GM21381 (cell line): ENCODE measurements around the gene S100A1.
"Not testable (repeated sequence)": the region's sequence is repeated elsewhere in the genome, so short reads cannot be mapped to it uniquely, and the experiment has no call there.

Source experiments
- ATAC-seq: cut with Tn5 transposase; IDR thresholded peaks from one replicate; pipeline ENCODE4 v1.9.1; 2021; ENCODE audit warnings: mild to moderate bottlenecking, moderate library complexity; ENCODE audit not compliant: unreplicated experiment

Gene S100A1

DNA sequence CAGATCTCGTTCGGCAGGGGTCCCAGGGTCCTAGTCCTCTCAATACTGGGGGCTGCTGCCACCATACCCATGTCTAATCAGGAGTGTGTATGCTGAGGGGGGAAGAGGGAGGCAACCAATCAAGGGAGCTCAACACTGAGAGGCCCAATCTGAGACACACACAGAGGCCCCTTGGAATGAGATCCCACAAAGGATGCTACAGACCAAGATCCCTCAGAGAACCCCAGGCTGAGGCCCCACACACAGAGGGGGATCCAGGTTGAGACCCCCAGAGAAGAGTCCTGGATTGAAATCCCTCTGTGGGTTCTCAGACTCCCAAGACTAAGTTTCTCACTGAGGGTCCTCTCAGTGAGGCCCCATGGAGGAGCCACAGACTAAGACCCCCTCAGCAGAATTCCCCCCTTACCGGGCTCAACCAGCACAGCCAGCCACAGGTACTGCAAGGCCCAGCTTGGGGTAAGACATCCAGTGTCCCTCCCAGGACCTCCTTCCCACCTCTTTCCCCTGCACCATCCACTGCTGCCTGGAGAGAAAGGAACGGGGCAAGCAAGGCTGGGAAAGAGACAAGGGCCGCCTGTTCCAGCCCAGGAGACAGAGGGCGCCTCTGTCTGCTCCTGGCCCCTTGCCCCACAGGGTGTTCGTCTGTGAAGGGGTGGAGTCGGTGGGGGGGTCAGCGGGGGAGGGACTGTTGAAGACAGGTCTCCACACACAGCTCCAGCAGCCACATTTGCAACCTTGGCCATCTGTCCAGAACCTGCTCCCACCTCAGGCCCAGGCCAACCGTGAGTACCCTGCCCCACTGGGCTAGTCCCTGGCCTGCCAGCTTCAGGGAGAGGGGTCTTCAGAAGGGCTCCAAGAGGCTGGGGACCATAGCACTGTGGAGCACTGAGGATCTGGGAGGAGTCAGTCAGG, at the start of gene S100A1:
S100A1 (plus strand) TSS at position 720 of the 912 bp plus-strand sequence. CDS start 2,088 bp downstream, outside the sequence.
- ATAC-seq, result no peak

DNA sequence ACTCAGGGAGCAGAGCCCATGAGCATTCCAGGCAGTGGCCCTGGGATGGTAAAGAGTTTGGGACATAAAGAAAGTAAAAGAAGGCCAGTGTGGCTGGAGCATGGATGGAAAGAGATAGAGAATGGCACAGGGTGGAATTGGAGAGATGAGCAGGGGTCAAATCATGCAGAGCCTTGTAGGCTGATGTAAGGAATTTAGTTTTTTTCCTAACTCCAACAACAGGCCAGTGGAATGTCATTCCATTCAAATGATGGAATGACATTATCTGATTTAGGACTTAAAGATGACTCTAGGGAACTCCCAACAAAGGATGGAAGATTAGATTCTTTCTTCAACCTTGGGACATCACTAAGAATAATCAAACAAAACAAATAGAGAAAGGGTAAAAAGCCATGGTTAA, 49.7 kb upstream of the S100A1 start:
- ATAC-seq, result no peak

DNA sequence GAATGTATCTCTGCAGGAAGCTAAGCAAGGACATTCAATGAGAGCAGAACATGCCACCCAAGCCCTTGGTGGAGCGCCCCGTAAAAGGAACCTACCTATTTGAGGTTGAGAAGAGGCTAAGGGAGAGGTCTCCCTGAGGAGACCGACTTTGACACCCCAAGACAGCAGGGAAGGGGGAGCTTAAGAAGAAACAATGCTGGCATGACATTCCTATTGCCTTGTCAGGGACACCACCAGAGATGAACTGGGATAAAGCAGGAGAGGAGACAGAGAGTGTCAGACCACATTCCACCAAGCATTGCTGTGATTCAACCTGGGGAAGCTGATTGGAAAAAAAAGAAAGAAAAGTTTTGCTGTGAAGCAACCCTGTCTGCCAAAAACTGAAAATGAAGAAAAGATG, 49.3 kb upstream of the S100A1 start:
- no peak for ATAC-seq

DNA sequence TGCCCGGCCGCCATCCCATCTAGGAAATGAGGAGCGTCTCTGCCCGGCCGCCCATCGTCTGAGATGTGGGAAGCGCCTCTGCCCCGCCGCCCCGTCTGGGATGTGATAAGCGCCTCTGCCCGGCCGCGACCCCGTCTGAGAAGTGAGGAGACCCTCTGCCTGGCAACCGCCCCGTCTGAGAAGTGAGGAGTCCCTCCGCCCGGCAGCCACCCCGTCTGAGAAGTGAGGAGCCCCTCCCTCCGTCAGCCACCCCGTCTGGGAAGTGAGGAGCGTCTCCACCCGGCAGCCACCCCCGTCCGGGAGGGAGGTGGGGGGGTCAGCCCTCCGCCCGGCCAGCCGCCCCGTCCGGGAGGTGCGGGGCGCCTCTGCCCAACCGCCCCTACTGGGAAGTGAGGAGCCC, 45.4 kb upstream of the S100A1 start:
- not testable (repeated sequence) for ATAC-seq

DNA sequence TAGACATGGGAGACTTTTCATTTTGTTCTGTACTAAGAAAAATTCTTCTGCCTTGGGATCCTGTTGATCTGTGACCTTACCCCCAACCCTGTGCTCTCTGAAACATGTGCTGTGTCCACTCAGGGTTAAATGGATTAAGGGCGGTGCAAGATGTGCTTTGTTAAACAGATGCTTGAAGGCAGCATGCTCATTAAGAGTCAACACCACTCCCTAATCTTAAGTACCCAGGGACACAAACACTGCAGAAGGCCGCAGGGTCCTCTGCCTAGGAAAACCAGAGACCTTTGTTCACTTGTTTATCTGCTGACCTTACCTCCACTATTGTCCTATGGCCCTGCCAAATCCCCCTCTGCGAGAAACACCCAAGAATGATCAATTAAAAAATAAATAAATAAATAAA, 44.7 kb upstream of the S100A1 start:
- not testable (repeated sequence) for ATAC-seq

DNA sequence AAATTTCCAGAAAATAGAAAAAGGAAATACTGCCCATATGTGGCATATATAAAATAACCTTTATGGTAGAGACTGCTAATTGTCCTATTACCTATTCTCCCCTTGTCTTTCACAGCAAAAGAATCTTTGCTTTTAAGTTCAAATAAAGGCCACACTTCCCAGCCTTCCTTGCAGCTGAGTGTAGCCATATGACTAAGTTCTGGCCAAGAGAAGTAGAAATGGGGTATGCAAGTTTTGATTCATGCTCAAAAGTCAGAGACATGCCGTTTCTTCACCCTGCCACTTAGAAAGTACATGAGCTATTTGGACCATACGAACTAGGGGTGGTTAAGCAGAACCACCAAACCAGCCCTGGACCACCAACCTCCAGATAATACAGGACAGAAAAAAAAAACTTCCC, 44.3 kb upstream of the S100A1 start:
- no peak for ATAC-seq

DNA sequence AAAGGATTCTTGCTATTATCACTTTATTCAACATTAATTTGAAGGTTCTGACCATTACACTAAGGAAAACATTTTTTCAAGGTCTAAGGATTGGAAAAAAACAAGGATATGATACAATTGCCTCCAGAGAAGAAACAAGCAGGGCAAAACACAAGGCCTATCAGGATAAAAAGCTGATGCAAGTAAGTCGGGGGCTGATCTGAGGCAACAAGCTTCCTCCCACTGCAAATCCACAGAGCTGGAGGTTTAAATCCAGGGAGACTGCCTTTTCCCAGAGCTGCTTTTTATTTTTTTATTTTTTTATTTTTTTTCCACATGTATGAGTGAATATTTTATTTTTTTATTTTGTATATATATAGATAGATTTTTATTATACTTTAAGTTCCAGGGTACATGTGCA, 43.2 kb upstream of the S100A1 start:
- ATAC-seq, result no peak

DNA sequence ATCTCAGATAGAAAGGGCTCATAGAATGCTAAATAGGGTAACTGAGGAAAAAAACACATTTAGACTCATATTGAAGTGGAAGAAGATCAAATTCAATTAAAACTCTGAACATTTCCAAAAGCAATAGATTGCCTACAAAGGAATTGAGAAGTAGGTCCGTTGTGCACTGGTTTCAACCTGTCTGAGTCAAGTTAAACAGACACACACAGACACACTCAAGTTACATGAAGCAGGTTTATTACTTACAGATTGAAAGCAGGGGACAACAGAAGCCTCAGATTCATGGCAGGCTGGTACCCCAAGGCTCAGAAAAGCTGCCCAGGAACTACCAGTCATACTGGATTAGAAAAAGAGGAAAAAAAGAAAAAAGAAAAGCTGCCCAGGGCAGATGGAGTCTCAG, 41.9 kb upstream of the S100A1 start:
- no peak for ATAC-seq

DNA sequence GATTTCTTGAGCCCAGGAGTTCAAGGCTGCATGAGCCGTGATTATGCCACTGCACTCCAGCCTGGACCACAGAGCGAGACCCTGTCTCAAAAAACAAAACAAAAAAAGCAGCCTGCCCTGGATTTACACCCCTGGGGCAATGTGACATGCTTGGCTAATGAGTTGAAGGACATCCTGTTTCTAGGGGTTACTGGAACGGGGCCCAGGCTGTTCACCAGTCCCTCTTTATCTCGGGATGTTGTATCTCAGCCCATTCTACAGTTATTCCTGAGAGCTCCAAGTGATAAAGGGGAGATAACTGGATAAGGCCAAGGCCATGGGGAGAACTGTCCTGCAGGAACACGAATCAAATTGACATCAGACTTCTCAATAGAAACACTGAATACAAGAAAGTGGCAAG, 40.9 kb upstream of the S100A1 start:
- no peak for ATAC-seq

DNA sequence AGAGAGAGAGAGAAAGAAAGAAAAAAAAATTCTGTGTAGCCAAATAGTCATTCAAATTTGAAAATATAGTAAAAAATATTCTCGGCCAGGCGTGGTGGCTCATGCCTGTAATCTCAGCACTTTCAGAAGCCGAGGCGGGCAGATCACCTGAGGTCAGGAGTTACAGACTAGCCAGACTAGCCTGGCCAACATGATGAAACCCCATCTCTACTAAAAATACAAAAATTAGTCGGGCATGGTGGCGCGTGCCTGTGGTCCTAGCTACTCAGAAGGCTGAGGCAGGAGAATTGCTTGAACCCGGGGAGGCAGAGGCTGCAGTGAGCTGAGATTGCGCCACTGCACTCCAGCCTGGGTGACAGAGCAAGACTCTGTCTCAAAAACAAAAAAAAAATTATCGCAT, 40.2 kb upstream of the S100A1 start:
- ATAC-seq, result not testable (repeated sequence)

DNA sequence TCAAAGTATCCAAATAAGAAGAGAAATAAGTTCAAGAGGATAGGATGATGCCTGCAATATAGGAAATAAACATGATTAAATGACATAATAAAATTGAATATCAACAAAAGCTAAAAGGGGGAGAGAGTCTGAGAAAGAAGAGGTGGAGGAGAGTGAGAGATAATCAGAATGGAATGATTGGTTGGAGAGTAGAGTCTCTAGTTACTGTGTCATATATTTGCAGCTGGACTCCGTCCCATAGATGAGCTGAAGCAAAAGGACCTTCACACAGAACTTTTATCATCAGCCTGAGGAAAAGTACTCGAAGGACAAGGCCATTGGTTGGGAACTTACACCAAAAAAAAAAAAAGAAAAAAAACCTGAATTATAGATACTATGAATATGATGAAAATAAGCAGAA, 39.8 kb upstream of the S100A1 start:
- no peak for ATAC-seq

DNA sequence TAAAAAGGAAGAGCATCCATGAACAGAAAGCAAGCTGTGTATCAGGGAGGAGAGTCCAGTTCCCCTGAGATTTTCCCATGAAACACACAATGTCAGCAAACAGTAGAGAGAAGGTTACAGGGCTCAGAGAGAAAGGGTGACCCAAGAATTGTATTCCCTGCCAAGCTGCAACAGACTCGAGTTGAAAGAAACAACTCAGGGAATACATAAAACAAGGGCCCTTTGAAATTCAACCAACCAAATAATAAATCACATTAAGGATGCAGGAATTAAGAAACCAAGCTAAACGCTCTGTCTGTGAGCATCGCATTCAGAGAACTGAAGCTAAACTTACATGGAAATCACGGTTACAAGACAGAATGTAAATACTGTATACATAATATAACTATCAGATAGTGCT, 35.5 kb upstream of the S100A1 start:
- ATAC-seq, result no peak

DNA sequence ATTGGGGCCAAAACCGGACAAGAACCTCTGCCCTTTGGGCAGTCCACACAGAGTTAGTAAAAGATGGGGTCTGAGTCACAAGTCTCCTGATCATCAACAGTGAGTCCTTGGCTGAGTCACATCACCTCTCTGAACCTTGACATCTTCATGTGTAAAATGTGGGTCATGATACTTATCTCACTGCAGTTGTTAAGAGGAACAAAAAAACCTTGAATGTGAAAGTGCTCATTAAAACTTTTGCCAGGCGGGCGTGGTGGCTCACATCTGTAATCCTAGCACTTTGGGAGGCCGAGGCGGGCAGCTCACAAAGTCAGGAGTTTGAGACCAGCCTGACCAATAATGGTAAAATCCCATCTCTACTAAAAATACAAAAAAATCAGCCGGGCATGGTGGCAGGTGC, 31.0 kb upstream of the S100A1 start:
- no peak for ATAC-seq

DNA sequence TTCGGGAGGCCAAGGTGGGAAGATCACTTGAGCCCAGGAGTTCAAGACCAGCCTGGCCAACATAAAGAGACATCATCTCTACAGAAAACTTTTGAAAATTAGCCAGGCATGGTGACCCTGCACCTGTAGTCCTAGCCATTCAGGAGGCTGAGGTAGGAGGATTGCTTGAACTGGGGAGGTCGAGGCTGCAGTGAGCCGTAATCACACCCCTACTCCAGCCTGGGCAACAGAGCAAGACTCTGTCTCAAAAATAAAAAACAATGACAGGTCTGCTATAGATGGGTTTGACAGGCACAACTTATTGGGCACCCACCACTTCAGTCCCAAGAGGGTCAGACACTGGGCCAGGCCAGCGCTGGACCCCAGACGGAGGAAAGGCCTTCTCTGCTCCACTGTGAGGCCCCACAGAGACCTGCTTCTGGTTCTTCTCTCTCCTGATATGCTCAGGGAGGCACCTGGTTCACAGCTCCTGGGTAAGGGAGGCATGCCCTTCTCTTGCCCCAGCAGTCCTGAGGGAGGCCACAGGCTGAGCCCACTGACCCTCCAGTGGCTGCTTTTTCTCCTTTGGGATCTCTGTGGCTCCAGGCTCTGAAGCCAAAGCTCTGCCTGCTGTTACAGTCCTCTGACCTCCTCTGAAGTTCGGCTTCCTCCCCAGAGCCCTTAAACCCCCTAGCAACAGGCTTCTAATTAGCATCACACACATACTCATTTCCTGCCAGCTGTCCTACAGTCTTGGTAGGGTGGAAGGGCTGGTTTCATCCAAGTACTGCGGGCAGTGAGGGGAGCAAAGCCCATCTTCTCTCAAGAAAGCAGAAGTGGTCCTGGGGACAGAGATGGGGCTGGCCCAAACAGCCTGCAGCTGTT, 29.7 kb upstream of the S100A1 start:
- ATAC-seq, result peak; percentile 96

DNA sequence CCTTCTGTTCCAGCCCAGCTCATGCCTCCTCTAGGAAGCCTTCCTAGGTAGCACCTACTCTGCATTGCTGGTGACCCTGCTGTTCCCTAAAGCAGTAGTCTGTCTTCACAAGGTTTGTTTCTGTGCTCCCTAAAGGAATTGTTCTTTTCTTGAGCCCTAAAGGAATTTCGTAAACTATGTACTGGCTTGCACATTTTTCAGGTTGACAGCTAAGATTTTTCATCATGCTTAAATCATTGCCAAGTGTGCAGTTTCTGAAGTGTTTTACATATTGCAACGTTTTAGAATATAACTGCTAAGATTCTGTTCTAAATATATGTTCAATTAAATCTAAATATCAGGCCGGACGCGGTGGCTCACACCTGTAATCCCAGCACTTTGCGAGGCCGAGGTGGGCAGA, 28.4 kb upstream of the S100A1 start:
- ATAC-seq, result no peak

DNA sequence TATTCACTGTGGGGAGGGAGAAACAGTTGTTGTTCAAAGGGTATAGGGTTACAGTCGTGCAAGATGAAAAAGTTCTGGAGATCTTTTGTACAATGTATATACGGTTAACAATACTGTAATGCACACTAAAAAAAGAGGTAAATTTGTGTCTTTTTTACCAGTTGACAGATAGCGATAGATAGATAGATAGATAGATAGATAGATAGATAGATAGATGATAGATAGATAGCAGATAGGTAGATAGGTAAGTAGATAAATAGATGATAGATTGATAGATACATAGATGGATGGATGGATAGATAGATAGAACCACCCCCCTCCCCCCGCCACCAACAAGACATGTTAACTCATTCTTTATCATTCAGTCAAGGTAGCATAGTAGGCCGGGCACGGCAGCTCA, 25.5 kb upstream of the S100A1 start:
- no peak for ATAC-seq

DNA sequence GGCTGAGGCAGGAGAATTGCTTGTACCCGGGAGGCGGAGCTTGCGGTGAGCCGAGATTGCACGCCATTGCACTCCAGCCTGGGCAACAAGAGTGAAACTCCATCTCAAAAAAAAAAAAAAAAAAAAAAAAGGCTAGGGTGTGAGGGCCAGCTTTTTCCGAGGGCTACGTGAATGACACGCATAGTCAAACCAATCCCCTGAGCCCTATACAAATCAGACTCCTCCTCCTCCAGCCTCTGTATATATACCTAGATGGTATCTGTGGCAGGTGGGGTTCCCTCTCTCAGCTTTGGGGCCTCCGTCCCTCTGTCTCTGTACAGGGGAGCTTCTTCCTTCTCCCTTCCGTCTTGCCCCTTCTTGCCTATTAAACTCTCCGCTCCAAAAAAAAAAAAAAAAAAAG, 22.0 kb upstream of the S100A1 start:
- ATAC-seq, result no peak

DNA sequence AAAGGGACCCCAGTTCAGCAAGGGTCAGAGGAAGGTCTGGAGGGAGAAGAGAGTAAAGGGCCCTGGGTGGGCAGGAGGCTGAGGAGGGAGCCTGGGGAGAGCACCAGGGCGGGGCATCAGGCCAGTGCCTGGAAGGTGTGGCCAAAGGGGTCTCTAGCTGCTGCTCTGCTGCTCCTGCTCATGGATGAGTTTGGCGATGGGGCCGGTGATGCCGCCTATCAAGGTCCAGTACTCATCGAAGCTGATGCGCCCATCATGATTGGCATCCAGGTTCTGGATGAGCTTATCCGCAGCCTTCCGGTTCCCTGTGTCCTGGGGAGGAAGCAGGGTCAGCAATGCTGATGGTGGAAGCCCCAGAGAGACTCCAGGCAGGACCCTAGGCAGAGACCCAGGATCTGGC, 20.9 kb upstream of the S100A1 start:
- ATAC-seq, result no peak

DNA sequence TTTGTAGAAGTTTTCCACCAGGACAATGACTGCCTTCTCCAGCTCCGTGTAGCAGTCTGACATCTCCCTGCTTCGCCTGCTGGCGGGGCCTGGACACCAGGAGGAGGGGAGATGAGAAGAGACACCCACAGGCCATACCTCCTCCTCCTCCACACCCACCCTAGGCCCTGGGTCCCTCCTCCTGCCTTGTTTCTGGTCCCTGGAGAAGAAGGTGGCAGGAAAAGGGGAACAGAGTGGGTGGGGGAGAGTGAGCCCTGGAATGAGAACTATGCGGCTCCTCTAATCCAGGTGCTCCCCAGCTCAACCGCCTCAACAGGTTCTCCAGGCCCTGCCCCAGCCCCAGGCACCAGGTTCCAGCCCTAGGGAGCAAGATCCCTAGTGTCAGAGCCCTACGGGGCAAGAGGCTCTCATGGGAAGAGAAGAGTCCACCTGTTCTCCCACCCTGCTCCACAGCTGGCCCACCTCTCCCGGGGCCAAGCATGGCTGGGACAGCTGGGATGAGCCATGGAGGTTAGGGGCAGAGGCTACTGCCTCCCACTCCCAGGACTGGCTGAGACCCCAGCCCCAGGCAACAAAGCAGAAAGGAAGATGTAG, 20.0 kb upstream of the S100A1 start:
- no peak for ATAC-seq

DNA sequence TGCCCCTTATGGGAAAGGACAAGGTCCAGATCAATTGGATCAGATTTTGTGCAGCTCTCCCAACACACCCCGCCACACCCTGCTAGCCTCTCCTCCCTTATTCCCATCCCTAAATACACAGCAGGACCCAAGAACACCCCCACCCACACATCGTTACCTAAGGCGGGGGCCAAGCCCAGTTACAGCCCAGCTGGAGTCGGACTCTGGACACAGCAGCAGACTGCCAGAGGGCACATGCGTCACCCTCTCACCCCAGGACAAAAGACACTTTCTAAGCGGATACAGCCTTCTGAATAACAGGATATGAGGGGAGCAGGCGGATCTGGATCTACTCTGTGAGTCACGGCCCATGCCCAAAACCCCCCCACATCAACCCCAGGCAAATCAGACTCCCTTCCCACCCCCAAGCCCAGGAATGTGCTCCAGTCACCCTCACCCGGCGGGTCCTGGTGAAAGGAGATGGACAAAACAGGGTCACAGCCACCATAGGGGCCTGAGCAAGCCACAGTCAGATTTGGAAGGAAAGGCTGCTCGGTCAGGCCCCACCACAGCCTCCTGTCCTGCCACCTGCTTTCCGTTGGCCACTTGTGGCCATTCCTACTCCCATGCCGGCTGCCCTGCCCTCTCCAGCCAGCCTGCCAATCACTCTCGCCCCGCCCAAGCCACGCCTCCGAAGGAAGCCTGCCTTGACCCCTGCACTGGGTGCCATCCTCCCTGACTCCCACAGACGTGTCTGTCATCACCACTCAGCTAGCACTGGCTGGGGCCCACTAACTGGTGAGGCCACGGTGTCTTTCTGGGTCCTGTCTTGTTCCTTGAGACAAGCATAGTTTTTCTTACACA, 19.3 kb upstream of the S100A1 start:
- ATAC-seq, result no peak

DNA sequence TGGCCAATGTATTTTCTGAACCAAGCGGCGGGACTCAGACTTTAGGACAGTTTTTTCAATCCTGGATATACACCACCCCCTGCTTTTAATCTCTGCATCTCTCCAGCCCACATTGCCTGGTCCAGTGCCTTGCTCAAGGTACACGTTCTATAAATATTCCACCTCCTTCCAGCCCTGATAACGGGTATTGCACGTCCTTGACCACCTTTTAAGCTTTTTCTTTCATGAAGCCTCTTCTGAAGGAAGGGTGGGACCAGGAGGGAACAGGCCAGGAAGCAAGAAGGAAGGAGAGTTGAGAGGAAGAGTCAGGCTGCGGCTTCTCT, 18.7 kb upstream of the S100A1 start:
- ATAC-seq, result no peak
